GM21786 (cell line): ENCODE results near the gene ELMO1.
"Not testable (repeated sequence)": the region's sequence is repeated elsewhere in the genome, so short reads cannot be mapped to it uniquely, and the experiment has no call there.

ENCODE experiments used
- ATAC-seq: cut with Tn5 transposase; IDR thresholded peaks from one replicate; pipeline ENCODE4 v1.9.1; 2021; ENCODE audit not compliant: unreplicated experiment

The ELMO1 gene

GRCh38 chr7:36995776-36996175, 452.9 kb downstream of the ELMO1 start:
- no peak for ATAC-seq

- no peak for ATAC-seq
Observed at GRCh38 chr7:36994456-36995112, 454.1 kb downstream of the ELMO1 start.

GRCh38 chr7:36986948-36987724, 461.5 kb downstream of the ELMO1 start:
- ATAC-seq = no peak

GRCh38 chr7:36986511-36986933, 462.1 kb downstream of the ELMO1 start:
- ATAC-seq = no peak

GRCh38 chr7:36985866-36986400, 462.7 kb downstream of the ELMO1 start:
- no peak for ATAC-seq

GRCh38 chr7:36985316-36985715, 463.3 kb downstream of the ELMO1 start:
- no peak for ATAC-seq

GRCh38 chr7:36984710-36985312, 463.9 kb downstream of the ELMO1 start:
- ATAC-seq = no peak

GRCh38 chr7:36984041-36984521, 464.6 kb downstream of the ELMO1 start:
- ATAC-seq = no peak

GRCh38 chr7:36982766-36983165, 465.9 kb downstream of the ELMO1 start:
- ATAC-seq = no peak

GRCh38 chr7:36979810-36980248, 468.8 kb downstream of the ELMO1 start:
- ATAC-seq = no peak

GRCh38 chr7:36978461-36978860, 470.2 kb downstream of the ELMO1 start:
- no peak for ATAC-seq

GRCh38 chr7:36977878-36978277, 470.8 kb downstream of the ELMO1 start:
- no peak for ATAC-seq

- ATAC-seq = not testable (repeated sequence)
Observed at GRCh38 chr7:36973534-36973933, 475.1 kb downstream of the ELMO1 start.

- ATAC-seq = no peak
Observed at GRCh38 chr7:36972140-36972518, 476.5 kb downstream of the ELMO1 start.

- ATAC-seq = no peak
Observed at GRCh38 chr7:36971515-36972139, 477.0 kb downstream of the ELMO1 start.

GRCh38 chr7:36970551-36971514, 477.8 kb downstream of the ELMO1 start:
- ATAC-seq = no peak

- no peak for ATAC-seq
Observed at GRCh38 chr7:36969376-36969775, 479.3 kb downstream of the ELMO1 start.

- no peak for ATAC-seq
Observed at GRCh38 chr7:36967387-36967786, 481.3 kb downstream of the ELMO1 start.

GRCh38 chr7:36966636-36967035, 482.0 kb downstream of the ELMO1 start:
- no peak for ATAC-seq

- ATAC-seq = no peak
Observed at GRCh38 chr7:36966039-36966438, 482.6 kb downstream of the ELMO1 start.
